ENCODE results near the gene PRRG4.
"Not testable (repeated sequence)": the region's sequence is repeated elsewhere in the genome, so short reads cannot be mapped to it uniquely, and the experiment has no call there.

PRRG4 gene

GRCh38 chr11:32887707-32888383 lies 58.1 kb downstream of the PRRG4 start:
- not testable (repeated sequence) for FAIRE-seq

DNA sequence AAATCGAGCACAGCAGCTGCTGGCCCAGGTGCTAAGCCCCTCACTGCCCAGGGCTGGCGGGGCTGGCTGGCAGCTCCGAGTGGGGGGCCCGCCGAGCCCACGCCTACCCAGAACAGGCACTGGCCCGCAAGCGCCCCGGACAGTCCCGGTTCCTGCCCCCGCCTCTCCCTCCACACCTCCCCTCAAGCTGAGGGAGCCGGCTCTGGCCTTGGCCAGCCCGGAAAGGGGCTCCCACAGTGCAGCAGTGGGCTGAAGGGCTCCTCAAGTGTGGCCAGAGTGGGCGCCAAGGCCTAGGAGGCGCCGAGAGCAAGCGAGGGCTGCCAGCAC lies 58.6 kb downstream of the PRRG4 start:
- not testable (repeated sequence) for FAIRE-seq

DNA sequence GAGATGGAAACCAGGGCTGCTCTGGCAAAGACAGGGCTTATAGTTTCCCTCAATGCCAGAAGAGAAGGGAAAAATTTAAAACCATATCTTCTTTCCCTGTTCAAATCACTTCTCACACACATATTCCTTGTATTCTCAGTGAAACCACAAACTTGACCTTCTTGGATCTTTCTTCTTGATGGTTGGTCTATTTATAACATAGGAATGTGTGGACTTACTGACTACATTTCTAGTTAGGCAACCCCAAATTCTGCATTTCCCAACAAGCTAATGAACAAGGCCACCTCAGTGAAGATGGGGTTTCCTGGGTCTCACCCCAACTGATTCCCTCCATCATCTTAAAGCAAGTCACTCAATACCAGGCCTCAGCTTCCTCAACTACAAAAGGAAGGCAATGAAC lies 59.1 kb downstream of the PRRG4 start:
- no peak for FAIRE-seq

DNA sequence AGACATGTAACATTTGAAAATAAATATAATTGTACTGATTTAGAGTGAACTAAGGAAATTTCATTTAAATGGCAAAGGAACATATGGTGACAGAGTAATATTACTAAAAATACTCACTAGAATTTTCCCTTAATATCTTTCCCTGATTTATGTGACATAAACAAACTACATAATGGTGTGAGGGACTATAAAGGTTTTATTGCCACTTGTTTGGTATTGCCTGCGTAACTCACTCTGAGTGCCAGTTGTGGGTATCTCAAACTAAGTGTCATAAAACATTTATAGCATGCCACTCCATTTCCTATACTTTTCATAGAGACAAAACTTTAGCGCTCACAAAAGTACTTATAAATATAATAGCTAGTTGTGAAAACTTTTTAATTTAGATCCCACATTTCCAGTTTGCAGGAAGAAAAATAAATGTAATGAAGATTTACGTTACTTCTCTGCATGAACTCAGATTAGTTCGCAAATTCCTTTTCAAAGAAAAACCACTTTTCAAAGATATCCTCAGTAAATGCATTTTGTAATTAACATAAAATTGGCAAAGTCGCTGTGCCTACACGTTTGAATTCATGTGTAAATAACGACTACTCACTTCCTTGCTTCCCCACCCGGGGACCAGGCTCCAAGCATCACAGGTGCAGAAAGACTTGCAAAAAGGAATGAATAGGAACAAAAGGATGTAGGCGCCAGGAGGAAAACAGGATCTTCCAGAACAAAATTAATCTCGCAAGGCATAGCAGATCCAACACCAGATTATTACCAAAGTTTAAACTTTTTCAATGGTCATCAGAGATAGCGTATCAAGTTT lies 61.3 kb downstream of the PRRG4 start:
- FAIRE-seq: no peak

GRCh38 chr11:32891657-32892354 lies 62.1 kb downstream of the PRRG4 start:
- FAIRE-seq: no peak

DNA sequence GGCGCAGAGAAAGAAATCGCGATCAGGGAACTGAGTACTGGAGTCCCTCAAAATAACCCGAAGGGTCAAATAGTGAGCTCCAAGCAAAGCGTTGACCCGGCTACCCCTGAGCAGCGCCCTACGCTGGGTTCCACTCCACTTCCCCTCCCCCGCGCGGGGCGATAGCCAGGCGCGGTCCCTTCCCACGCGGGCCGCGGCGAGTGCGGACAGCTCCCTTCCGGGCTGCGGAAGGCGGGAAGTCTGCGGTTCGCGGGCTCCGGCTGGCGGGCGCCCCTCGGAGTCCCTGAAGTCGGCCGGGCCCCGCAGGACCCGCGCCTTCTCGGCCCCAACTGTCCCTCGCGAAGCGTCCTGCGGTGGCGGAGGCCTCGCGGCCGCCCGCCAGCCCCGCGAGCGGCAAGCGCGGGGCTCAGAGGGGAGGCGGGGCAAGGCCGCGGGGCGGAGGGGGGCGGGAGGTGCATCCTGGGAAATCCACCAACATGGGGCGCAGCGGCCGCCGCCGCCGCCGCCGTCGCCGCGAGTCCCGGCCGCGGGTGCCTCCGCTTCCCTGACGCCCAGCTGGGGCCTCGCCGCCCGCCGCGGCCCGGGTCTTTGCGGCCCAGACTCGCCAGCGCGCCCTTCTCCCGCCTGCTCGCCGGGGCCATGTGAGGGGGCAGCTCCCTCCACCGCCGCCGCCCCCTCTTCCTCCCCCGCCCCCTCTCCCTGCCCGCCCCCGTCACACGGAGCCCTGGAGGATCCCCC lies 62.8 kb downstream of the PRRG4 start, which contains the start of gene QSER1:
Gene QSER1, plus strand, starts transcription at position 457 of the 738 bp plus-strand sequence. CDS start 315 bp downstream, outside the sequence.
- no peak for FAIRE-seq

GRCh38 chr11:32893093-32893342 lies 63.3 kb downstream of the PRRG4 start:
- no peak for FAIRE-seq

GRCh38 chr11:32893343-32894148 lies 63.8 kb downstream of the PRRG4 start:
- FAIRE-seq: no peak

- FAIRE-seq: no peak
Measured at GRCh38 chr11:32894149-32894827, 64.6 kb downstream of the PRRG4 start.

GRCh38 chr11:32894921-32895320 lies 65.2 kb downstream of the PRRG4 start:
- FAIRE-seq: no peak

DNA sequence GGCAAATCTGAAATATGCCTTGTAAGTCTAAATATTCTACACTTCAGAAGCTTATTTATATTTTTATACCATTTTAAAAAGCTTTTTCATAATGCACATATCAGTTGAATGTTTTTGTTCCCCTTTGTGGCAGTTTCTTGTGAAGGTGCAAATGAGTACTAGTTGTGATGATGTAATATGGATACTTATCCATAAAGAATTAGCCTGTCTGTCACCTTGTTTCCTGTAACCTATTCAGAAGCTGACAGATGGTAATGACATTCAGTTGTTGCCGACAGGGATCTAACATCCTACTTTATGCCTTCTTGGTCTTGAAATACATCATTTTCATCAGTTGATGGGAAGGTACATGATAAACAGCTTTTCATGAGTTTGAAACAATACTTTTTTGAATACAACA lies 65.7 kb downstream of the PRRG4 start:
- FAIRE-seq: no peak

- FAIRE-seq: no peak
Measured at GRCh38 chr11:32897103-32897502, 67.4 kb downstream of the PRRG4 start.

DNA sequence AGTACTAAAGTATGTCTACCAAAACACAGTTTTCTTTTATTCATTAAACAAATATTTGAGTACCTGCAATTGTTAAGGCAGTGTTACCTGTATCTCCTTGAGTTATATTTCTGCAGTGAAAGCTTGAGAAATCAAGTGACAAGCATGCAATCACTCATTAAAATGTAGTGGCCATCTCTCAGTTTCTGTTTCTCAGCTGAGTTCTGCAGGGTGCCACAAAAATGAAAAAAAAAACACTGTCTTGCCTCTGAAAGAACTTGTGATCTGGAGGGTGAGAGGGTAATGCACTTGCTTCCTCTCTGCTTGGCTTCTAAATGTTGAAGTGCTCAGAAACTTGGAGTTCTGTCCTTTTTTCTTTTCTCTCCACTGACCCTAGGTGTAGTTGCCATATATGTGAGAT lies 69.7 kb downstream of the PRRG4 start:
- no peak for FAIRE-seq

DNA sequence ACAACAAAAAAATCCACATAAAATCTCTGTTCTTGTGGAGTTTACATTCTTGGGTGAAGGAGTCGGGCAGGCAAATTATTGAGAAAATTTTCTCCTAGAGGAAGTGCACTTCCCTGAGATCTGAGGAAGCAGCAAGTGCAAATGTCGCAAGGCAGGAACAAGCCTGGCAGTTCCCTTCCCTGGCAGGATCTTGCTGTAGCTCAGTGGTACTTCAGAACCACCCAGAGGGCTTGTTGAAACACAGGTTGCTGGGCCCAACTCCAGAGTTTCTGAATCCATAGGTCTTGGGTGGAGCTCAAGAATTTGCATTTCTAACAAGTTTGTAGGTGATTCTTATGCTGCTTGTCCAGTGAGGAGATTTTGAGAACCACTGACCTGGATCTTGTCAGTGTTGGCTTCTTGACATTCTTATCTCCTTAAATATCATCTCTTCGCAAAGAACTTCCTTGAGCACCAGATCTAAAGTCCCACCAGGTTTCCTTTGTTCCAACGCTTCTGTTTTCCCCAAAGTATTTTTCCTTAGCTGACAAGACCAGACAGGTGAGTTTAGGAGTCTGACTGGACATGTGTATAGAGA lies 72.5 kb downstream of the PRRG4 start:
- FAIRE-seq: no peak

GRCh38 chr11:32905028-32905667 lies 75.4 kb downstream of the PRRG4 start:
- FAIRE-seq: no peak
